ENCODE measurements around the gene FOXO1. TPM values are rescaled to one million over a fixed set of nuclear protein-coding genes. Genes with fewer than 3 reads are reported as not detected.

Gene FOXO1
- total and polyA plus RNA-seq, 5 donors, result 7.1 to 33.6 (median 21.4) TPM

- Histone ChIP-seq H3K4me1 (ENCODE audit: control insufficient read depth, insufficient read depth, low read length) (peaks cover 20% of the 10 kb centered on the region), H3K4me3 (ENCODE audit: low read length) (no peak overlapping the region), H3K27me3 (ENCODE audit: control insufficient read depth, insufficient read depth) (no peaks in the 10 kb centered on the region), H3K27ac (ENCODE audit: low read length) (no peak overlapping the region), H3K9me3 (ENCODE audit: control insufficient read depth, low read length) (no peaks in the 10 kb centered on the region)
- no peak for ATAC-seq
- 63% methylated on average over 8 of the region's 8 CpGs for WGBS
- DNase-seq, result no peak
- intact Hi-C loops (cut with DNase I), result loop anchor here in 1 of 4 donors (10.0 kb wide), 1 partner anchor 55 kb away; no protein-coding TSS in a partner anchor
These were observed 76.2 kb downstream of the FOXO1 start for GRCh38 chr13:40590112-40590862.

DNA sequence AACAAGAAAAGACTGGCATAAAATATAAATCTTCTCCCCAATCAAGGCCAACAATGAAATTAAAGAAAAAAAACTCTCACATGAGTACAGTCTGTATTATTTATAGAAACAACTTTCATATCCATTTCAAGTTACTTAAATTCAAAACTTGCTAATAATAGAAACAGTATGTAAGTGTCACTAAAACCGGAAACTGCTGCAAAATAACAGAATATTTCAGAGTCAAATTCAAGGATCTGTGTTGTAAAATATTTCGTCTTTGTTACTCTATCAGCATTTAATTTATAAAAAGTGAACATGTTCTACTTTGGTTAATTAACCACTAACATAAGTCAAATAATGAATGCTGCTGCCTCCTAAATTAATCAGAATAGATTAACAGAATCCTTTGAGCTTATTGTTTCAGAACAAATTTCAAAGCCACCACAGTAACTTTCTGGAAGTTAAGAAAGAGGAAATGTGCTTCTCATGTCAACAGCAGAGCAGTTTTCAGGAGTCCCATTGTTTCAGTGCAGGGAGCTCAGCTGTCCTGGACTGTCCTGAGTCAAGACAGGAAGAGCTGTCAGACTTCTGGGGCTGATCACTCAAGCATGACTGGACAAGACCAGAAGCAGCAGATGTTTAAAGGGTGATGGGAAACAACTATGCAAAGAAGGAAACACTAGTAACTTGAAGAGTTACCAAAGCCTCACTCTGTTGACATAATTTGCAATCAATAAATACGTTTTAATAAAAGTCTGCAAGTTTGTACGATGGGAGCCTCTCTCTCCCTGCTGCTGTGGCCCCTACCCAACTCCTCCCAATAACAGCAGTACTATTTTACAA, 76.9 kb downstream of the FOXO1 start:
- H3K27ac ChIP-seq (ENCODE audit: low read length), result peak overlapping the region; percentile 5
- H3K9me3 ChIP-seq (ENCODE audit: control insufficient read depth, low read length), result no peaks in the 10 kb centered on the region
- 14% methylated on average over 4 of the region's 4 CpGs for WGBS
- ATAC-seq (peak; percentile 81 to 90), DNase-seq (peak in 1 of 3 donors; percentile 48)
- H3K4me3 ChIP-seq (ENCODE audit: low read length), result no peak overlapping the region
- peaks cover 20% of the 10 kb centered on the region for H3K4me1 ChIP-seq (ENCODE audit: control insufficient read depth, insufficient read depth, low read length)
- no peaks in the 10 kb centered on the region for H3K27me3 ChIP-seq (ENCODE audit: control insufficient read depth, insufficient read depth)
- intact Hi-C loops (cut with DNase I), result loop anchor here in 2 of 4 donors (10.0 kb wide), 2 partner anchors 55 to 75 kb away; partner anchors contain the start of gene FOXO1 (in 1 of the 2)

GRCh38 chr13:40588101-40588500, 78.3 kb downstream of the FOXO1 start:
- H3K27ac ChIP-seq (ENCODE audit: low read length), result no peak overlapping the region
- H3K4me3 ChIP-seq (ENCODE audit: low read length), result no peak overlapping the region
- 96% methylated on average over 2 of the region's 2 CpGs for WGBS
- DNase-seq (no peak), ATAC-seq (no peak)
- peaks cover 20% of the 10 kb centered on the region for H3K4me1 ChIP-seq (ENCODE audit: control insufficient read depth, insufficient read depth, low read length)
- H3K27me3 ChIP-seq (ENCODE audit: control insufficient read depth, insufficient read depth), result no peaks in the 10 kb centered on the region
- H3K9me3 ChIP-seq (ENCODE audit: control insufficient read depth, low read length), result no peaks in the 10 kb centered on the region
- intact Hi-C loops (cut with DNase I), result loop anchor here in 1 of 4 donors (10.0 kb wide), 1 partner anchor 77 kb away; the partner anchor contains the start of gene FOXO1

DNA sequence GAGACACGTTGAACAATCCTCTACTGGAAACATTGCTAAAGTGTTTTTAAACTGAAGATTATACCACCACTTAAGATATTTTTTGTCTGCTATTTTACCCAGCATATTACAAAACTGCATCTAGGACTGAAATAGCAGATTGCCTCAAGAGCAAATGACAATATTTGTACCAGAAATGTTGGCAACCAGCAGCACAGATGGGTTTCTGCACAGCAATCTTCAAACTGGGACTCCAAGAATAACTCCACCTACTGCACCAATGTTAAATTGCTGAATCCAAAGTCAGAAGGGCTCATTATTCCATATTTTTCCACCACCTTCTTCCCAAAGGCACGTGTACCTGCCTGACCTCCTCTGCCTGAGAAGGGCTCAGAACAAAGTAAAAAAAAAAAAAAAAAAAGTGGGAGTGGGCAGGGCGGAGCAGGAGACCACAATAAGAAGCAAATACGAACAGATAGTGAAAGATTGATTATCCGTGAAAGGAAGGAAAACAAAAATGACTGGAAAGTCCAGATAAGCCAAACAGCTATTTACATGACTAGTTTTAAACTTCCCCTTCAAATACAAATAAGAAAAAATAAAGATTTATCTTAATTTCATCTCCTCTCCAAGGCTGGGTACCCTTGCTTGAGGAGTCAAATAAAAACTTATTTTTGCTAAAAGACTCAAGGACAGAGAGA, 79.4 kb downstream of the FOXO1 start:
- DNase-seq, result no peak
- H3K4me3 ChIP-seq (ENCODE audit: low read length), result no peak overlapping the region
- no peaks in the 10 kb centered on the region for H3K27me3 ChIP-seq (ENCODE audit: control insufficient read depth, insufficient read depth)
- WGBS, result 52% methylated on average over 5 of the region's 5 CpGs
- peak overlapping the region; percentile 59 for H3K27ac ChIP-seq (ENCODE audit: low read length)
- peaks cover 20% of the 10 kb centered on the region for H3K4me1 ChIP-seq (ENCODE audit: control insufficient read depth, insufficient read depth, low read length)
- H3K9me3 ChIP-seq (ENCODE audit: control insufficient read depth, low read length), result no peaks in the 10 kb centered on the region
- peak in 1 of 2 donors; percentile 27 for ATAC-seq
- intact Hi-C loops (cut with DNase I), result loop anchor here in 1 of 4 donors (10.0 kb wide), 1 partner anchor 78 kb away; the partner anchor contains the start of gene FOXO1

GRCh38 chr13:40585911-40586471, 80.5 kb downstream of the FOXO1 start:
- H3K27ac ChIP-seq (ENCODE audit: low read length), result no peak overlapping the region
- no peak overlapping the region for H3K4me3 ChIP-seq (ENCODE audit: low read length)
- no peaks in the 10 kb centered on the region for H3K27me3 ChIP-seq (ENCODE audit: control insufficient read depth, insufficient read depth)
- ATAC-seq (no peak), DNase-seq (no peak)
- WGBS, result 43% methylated on average over 1 of the region's 1 CpG
- H3K9me3 ChIP-seq (ENCODE audit: control insufficient read depth, low read length), result no peaks in the 10 kb centered on the region
- peaks cover 15% of the 10 kb centered on the region for H3K4me1 ChIP-seq (ENCODE audit: control insufficient read depth, insufficient read depth, low read length)
- intact Hi-C loops (cut with DNase I), result loop anchor here in 1 of 4 donors (2.0 to 10.0 kb wide), 2 partner anchors 15 to 79 kb away; partner anchors contain the start of gene FOXO1

GRCh38 chr13:40583738-40584137, 82.7 kb downstream of the FOXO1 start:
- peaks cover 15% of the 10 kb centered on the region for H3K4me1 ChIP-seq (ENCODE audit: control insufficient read depth, insufficient read depth, low read length)
- intact Hi-C loops (cut with DNase I), result loop anchor here in 1 of 4 donors (2.0 to 10.0 kb wide), 2 partner anchors 13 to 81 kb away; partner anchors contain the start of gene FOXO1
- ATAC-seq, result no peak
- H3K4me3 ChIP-seq (ENCODE audit: low read length), result no peak overlapping the region
- no peaks in the 10 kb centered on the region for H3K27me3 ChIP-seq (ENCODE audit: control insufficient read depth, insufficient read depth)
- DNase-seq, result no peak
- H3K27ac ChIP-seq (ENCODE audit: low read length), result no peak overlapping the region
- H3K9me3 ChIP-seq (ENCODE audit: control insufficient read depth, low read length), result no peaks in the 10 kb centered on the region

DNA sequence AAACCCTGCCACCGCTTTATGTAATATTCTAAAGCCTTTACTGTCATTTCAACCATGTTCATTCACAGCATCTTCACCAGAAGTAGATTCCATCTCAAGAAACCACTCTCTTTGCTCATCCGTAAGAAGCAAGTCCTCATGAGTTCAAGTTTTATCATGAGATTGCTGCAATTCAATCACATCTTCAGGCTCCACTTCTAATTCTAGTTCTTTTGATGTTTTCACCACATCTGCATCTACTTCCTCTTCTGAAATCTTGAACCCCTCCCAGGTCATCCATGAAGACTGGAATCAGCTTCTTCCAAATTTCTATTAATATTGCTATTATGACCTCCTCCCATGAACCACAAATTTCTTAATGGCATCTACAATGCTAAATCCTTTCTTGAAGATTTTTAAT, 83.9 kb downstream of the FOXO1 start:
- ATAC-seq (no peak), DNase-seq (no peak)
- Histone ChIP-seq H3K9me3 (ENCODE audit: control insufficient read depth, low read length) (no peaks in the 10 kb centered on the region), H3K27me3 (ENCODE audit: control insufficient read depth, insufficient read depth) (no peaks in the 10 kb centered on the region), H3K4me1 (ENCODE audit: control insufficient read depth, insufficient read depth, low read length) (peaks cover 18% of the 10 kb centered on the region), H3K4me3 (ENCODE audit: low read length) (no peak overlapping the region), H3K27ac (ENCODE audit: low read length) (no peak overlapping the region)
- intact Hi-C loops (cut with DNase I), result loop anchor here in 1 of 4 donors (10.0 kb wide), 1 partner anchor 82 kb away; the partner anchor contains the start of gene FOXO1
- 100% methylated on average over 2 of the region's 2 CpGs for WGBS

DNA sequence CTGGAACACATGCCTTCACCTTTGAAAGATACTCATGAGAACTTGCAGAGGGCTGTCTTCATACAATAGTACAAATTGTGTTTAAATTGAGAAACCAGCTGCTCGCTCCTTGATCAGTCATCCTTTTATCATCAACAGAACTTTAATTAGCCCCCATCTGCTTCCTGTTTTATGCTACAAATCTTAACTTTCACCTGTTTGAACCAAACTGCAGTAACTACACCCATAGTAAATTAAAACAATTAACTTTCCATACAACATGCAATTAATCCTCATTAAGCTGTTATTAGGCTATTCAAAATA, 85.2 kb downstream of the FOXO1 start:
- Histone ChIP-seq H3K9me3 (ENCODE audit: control insufficient read depth, low read length) (no peaks in the 10 kb centered on the region), H3K27me3 (ENCODE audit: control insufficient read depth, insufficient read depth) (no peaks in the 10 kb centered on the region), H3K27ac (ENCODE audit: low read length) (no peak overlapping the region), H3K4me3 (ENCODE audit: low read length) (no peak overlapping the region), H3K4me1 (ENCODE audit: control insufficient read depth, insufficient read depth, low read length) (peaks cover 14% of the 10 kb centered on the region)
- no peak for ATAC-seq
- WGBS, result 71% methylated on average over 1 of the region's 1 CpG
- DNase-seq, result no peak
- intact Hi-C loops (cut with DNase I), result loop anchor here in 1 of 4 donors (10.0 kb wide), 1 partner anchor 84 kb away; the partner anchor contains the start of gene FOXO1

DNA sequence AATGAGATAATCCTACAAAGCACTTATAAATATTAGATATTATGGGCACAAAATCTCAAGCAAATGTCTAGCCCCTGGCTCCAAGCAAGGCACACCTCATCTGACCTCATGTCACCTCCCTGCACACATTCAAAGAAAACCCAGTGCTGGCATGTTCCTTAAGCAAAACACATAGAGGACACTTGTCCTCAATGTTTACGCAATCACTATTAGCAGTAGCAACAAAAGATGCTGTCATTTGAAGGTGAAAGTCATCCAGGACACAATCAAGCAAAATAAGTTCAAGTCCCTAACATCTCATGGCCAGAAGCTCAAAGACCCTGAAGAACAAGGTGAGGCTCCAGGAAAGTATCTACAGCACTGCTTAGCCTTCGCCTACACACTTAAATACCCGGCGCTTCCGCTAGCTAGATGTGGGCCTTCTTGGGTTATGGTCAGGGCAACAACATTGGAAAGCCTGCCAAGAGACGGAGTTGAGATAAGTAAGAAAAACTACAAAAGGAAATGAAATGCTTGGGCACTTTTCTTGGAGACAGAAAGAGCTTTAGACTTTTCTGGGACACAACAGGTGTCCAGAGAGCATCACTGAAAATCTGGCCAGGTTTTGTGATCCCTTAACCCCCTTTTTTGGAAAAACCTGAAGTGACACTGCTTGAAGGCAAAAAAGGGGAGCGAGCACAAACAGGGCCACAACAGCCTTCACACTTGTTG, 85.7 kb downstream of the FOXO1 start:
- Histone ChIP-seq H3K27me3 (ENCODE audit: control insufficient read depth, insufficient read depth) (no peaks in the 10 kb centered on the region), H3K27ac (ENCODE audit: low read length) (no peak overlapping the region), H3K9me3 (ENCODE audit: control insufficient read depth, low read length) (no peaks in the 10 kb centered on the region), H3K4me3 (ENCODE audit: low read length) (no peak overlapping the region), H3K4me1 (ENCODE audit: control insufficient read depth, insufficient read depth, low read length) (peaks cover 14% of the 10 kb centered on the region)
- WGBS, result 67% methylated on average over 7 of the region's 7 CpGs
- peak in 1 of 3 donors; percentile 61 for DNase-seq
- peak; percentile 44 to 59 for ATAC-seq
- intact Hi-C loops (cut with DNase I), result loop anchor here in 1 of 4 donors (10.0 kb wide), 1 partner anchor 84 kb away; the partner anchor contains the start of gene FOXO1

DNA sequence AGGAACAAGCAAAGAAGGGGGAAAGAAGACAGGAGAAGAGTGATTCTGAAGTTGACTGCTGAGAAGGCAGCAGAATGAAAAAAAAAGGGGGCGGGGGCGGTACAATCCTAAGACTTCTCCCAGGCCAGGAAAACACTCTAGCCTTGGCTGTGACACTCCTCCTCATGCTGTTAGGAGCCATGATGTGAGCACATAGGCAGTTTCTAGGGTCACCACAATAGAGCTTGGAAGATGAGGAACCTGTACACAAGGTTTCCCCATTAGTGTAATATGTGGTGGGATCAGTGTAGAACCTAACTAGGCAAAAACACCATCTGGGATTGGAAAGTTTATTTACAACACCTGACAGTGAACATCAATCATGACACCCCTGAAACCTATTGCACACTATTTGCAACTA, 86.9 kb downstream of the FOXO1 start:
- intact Hi-C loops (cut with DNase I), result no loop called here
- 96% methylated on average over 2 of the region's 2 CpGs for WGBS
- H3K9me3 ChIP-seq (ENCODE audit: control insufficient read depth, low read length), result no peaks in the 10 kb centered on the region
- no peak for DNase-seq
- H3K4me3 ChIP-seq (ENCODE audit: low read length), result no peak overlapping the region
- H3K27ac ChIP-seq (ENCODE audit: low read length), result no peak overlapping the region
- H3K4me1 ChIP-seq (ENCODE audit: control insufficient read depth, insufficient read depth, low read length), result peaks cover 14% of the 10 kb centered on the region
- ATAC-seq, result no peak
- H3K27me3 ChIP-seq (ENCODE audit: control insufficient read depth, insufficient read depth), result no peaks in the 10 kb centered on the region

Measured in right cardiac atrium (tissue), 5 donors.